KMS-11 (cell line): ENCODE measurements around the gene ZFP62.
A peak's percentile ranks its signal among the peaks of the same experiment; 100 is the strongest.

Experiments
- H2AFZ ChIP-seq: fragments of 200-600 bp; sonication (generic); 2 replicates; pipeline ENCODE4 v1.6.1; 2016; ENCODE audit warnings: antibody characterized with exemption, mixed run types, low read depth
- H3K27ac ChIP-seq: fragments of 200-600 bp; sonication (generic); 2 replicates; pipeline ENCODE4 v1.6.1; 2016; ENCODE audit warnings: mild to moderate bottlenecking, mixed run types
- H3K27me3 ChIP-seq: fragments of 200-600 bp; sonication (generic); 2 replicates; pipeline ENCODE4 v1.6.1; 2017; ENCODE audit warnings: mild to moderate bottlenecking, low read depth, mixed run types, moderate library complexity; ENCODE audit not compliant: insufficient read depth
- H3K36me3 ChIP-seq: fragments of 200-600 bp; sonication (generic); 2 replicates; pipeline ENCODE4 v1.6.1; 2017; ENCODE audit warnings: mild to moderate bottlenecking, mixed run types; ENCODE audit not compliant: insufficient read depth
- H3K4me1 ChIP-seq: fragments of 200-600 bp; sonication (generic); 2 replicates; pipeline ENCODE4 v1.6.1; 2016; ENCODE audit warnings: mild to moderate bottlenecking, low read depth, mixed run types; ENCODE audit not compliant: poor library complexity, severe bottlenecking
- H3K4me2 ChIP-seq: fragments of 200-600 bp; sonication (generic); 2 replicates; pipeline ENCODE4 v1.7.0; 2016; ENCODE audit warnings: mild to moderate bottlenecking, mixed run types
- H3K4me3 ChIP-seq: fragments of 200-600 bp; sonication (generic); IDR thresholded peaks from 2 replicates; pipeline ENCODE4 v1.6.1; 2017; ENCODE audit warnings: low read depth, low read length, mixed read lengths; ENCODE audit not compliant: insufficient read depth
- H3K79me2 ChIP-seq: fragments of 200-600 bp; sonication (generic); 2 replicates; pipeline ENCODE4 v1.6.1; 2016; ENCODE audit warnings: low read depth, mixed run types; ENCODE audit not compliant: insufficient read depth
- H3K9ac ChIP-seq: fragments of 200-600 bp; sonication (generic); 2 replicates; pipeline ENCODE4 v1.6.1; 2016; ENCODE audit warnings: mild to moderate bottlenecking, mixed run types
- H4K20me1 ChIP-seq: fragments of 200-600 bp; sonication (generic); 2 replicates; pipeline ENCODE4 v1.6.1; 2016; ENCODE audit warnings: mild to moderate bottlenecking, mixed run types; ENCODE audit not compliant: insufficient read depth
- TF ChIP-seq, protein P1 (sequence below): fragments of 200-600 bp; sonication (generic); conservative IDR thresholded peaks from 2 replicates; pipeline ENCODE4 v1.6.1; 2017; ENCODE audit warnings: low read depth, mild to moderate bottlenecking, antibody characterized with exemption, low read length, moderate library complexity, mixed read lengths

Gene ZFP62

DNA sequence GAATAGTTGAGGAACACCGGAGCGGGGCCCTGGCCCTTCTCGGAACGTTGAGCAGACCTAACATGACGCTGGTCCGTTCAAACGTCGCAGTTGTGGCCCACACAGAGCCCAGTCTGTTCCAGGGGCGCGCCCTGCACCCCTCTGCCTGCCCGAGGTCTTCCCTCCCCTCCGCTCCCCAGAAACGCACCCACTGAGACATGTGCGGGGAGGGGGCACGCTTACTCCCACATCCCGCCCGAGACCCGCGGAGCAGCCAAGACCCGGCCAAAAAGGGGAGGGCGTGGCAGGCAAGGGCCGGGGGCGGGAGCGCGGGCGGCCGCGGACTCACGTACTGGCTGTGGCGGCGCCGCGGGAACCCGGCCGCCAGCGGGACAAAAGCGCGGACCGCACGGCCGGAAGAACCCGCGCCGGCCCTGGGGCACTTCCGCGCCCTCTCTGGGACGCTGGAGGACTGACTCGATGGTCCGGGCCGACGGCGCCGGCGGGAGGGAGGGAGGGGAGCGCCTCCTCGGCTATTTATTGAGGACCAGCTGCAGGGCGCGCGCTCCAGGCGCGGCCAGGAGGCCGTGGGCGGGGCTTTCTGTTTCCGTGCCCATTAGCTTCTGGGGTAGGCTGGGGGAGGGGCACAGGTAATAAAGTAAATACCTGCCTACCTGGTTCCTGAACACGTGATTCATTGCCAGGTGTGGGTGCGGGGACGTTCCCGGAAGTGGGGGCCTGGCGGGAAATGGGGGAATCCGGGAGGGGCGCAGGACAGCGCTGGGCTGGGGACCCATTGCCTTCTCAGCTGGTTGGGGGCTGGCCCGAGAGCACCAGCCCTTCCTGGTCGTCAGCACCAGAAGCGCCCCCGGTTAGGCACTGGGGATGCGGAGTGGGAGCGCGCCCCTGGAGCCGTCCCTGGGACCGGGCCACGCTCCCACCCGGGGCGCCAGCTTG is at the start of gene ZFP62:
Gene ZFP62 (minus strand): TSS at position 390 of the 936 bp plus-strand sequence. CDS start 57 bp downstream, at position 333.
- peak within 1 kb of the TSS; percentile 78 for H2AFZ ChIP-seq
- H3K27me3 ChIP-seq, result no peaks in the 10 kb centered on the region
- H4K20me1 ChIP-seq, result no peaks in the 10 kb centered on the region
- H3K79me2 ChIP-seq, result no peaks in the 10 kb centered on the region
- H3K4me2 ChIP-seq, result peak within 1 kb of the TSS; percentile 72
- no peak within 1 kb of the TSS for H3K4me3 ChIP-seq
- H3K9ac ChIP-seq, result peak within 1 kb of the TSS; percentile 68; the same call in 1 of the 2 replicates
- H3K4me1 ChIP-seq, result peaks cover 6% of the 10 kb centered on the region
- no peaks in the 10 kb centered on the region for H3K36me3 ChIP-seq
- H3K27ac ChIP-seq, result peak within 1 kb of the TSS; percentile 67
- TF ChIP-seq, protein P1, sequence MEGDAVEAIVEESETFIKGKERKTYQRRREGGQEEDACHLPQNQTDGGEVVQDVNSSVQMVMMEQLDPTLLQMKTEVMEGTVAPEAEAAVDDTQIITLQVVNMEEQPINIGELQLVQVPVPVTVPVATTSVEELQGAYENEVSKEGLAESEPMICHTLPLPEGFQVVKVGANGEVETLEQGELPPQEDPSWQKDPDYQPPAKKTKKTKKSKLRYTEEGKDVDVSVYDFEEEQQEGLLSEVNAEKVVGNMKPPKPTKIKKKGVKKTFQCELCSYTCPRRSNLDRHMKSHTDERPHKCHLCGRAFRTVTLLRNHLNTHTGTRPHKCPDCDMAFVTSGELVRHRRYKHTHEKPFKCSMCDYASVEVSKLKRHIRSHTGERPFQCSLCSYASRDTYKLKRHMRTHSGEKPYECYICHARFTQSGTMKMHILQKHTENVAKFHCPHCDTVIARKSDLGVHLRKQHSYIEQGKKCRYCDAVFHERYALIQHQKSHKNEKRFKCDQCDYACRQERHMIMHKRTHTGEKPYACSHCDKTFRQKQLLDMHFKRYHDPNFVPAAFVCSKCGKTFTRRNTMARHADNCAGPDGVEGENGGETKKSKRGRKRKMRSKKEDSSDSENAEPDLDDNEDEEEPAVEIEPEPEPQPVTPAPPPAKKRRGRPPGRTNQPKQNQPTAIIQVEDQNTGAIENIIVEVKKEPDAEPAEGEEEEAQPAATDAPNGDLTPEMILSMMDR, result 0 out of 2 replicates have a peak, but pooled peaks have one; percentile 30

DNA sequence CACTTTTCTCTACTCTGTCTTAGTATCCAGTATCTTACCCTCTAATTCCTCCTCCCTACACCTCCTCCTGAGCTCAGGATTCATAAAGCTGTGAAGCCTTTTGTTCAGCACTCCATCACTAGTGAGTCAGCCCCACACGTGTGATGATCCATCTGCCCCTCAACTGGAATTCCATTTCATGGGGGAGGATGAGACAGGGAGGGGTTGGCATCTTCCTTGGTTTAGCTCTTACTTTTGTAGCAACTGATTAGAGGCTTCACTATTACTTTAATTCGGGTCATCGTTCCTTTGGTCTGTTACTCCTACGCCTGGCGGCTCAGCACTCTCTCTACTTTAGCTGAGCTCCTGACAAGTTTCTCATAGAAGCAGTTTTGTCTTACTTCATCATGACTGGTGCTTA is 49.7 kb upstream of the ZFP62 start:
- TF ChIP-seq, protein P1, result no peak
- no peaks in the 10 kb centered on the region for H4K20me1 ChIP-seq
- no peak overlapping the region for H3K4me3 ChIP-seq
- H3K27me3 ChIP-seq, result no peaks in the 10 kb centered on the region
- no peaks in the 10 kb centered on the region for H3K79me2 ChIP-seq
- no peak overlapping the region for H2AFZ ChIP-seq
- no peak overlapping the region for H3K4me2 ChIP-seq
- no peak overlapping the region for H3K27ac ChIP-seq
- no peak overlapping the region for H3K9ac ChIP-seq
- H3K4me1 ChIP-seq, result no peaks in the 10 kb centered on the region
- H3K36me3 ChIP-seq, result no peaks in the 10 kb centered on the region

DNA sequence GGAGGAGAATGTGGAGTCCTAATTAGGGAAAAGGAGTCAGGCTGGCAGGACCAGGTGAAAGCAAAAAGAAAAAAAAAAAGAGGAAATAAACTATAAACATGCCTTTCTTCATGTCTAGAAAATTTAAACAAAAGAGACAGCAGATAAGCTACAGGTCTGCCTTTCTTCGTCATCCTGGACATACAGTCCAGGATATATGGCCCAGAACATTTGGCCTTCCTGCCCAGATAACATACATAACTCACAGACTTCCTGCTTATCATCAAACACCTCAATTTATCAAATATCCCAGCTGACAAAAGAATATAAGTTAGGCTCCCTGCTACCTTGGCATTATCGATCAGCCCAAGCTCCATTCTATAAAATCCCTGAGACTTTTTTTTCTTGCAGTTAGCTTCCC is 49.1 kb upstream of the ZFP62 start:
- no peak overlapping the region for H3K9ac ChIP-seq

DNA sequence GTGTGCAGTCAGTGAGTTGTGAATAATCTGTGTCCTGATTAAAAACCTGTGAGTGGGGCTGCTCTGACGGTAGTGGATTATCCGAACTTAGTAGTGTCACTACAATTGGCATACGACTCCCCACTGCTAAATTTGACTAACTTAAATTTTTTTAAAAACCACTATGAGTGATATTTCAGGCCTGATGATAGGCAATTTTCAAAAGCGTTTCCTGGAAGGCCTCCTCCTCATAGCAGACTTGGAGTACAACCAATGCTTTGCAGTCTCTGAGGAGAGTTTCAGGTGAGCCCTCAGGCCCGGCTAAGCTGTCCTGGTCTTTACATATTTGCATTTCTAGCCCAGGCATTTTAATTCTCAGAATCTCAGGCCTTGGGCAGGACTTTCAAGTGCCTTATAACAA is 48.7 kb upstream of the ZFP62 start:
- no peak overlapping the region for H2AFZ ChIP-seq
- H3K36me3 ChIP-seq, result no peaks in the 10 kb centered on the region
- H3K4me3 ChIP-seq, result no peak overlapping the region
- H3K4me2 ChIP-seq, result no peak overlapping the region
- H3K9ac ChIP-seq, result no peak overlapping the region
- H3K79me2 ChIP-seq, result no peaks in the 10 kb centered on the region
- no peaks in the 10 kb centered on the region for H4K20me1 ChIP-seq
- TF ChIP-seq, protein P1, result no peak
- H3K4me1 ChIP-seq, result no peaks in the 10 kb centered on the region
- no peaks in the 10 kb centered on the region for H3K27me3 ChIP-seq
- H3K27ac ChIP-seq, result no peak overlapping the region

More for the DNA sequence above, 49.1 kb upstream of the ZFP62 start:
- TF ChIP-seq, protein P1, result no peak
- H4K20me1 ChIP-seq, result no peaks in the 10 kb centered on the region
- H3K36me3 ChIP-seq, result no peaks in the 10 kb centered on the region
- H3K27me3 ChIP-seq, result no peaks in the 10 kb centered on the region
- no peak overlapping the region for H3K4me2 ChIP-seq
- no peak overlapping the region for H2AFZ ChIP-seq
- H3K4me1 ChIP-seq, result no peaks in the 10 kb centered on the region
- H3K79me2 ChIP-seq, result no peaks in the 10 kb centered on the region
- H3K4me3 ChIP-seq, result no peak overlapping the region
- no peak overlapping the region for H3K27ac ChIP-seq
